Measurements from ENCODE around the gene ADAM15. TPM values are rescaled to one million over a fixed set of nuclear protein-coding genes. Genes with fewer than 3 reads are reported as not detected.

The ADAM15 gene
- total RNA-seq, 1 experiment from 2014 or later: 36.3 TPM

DNA sequence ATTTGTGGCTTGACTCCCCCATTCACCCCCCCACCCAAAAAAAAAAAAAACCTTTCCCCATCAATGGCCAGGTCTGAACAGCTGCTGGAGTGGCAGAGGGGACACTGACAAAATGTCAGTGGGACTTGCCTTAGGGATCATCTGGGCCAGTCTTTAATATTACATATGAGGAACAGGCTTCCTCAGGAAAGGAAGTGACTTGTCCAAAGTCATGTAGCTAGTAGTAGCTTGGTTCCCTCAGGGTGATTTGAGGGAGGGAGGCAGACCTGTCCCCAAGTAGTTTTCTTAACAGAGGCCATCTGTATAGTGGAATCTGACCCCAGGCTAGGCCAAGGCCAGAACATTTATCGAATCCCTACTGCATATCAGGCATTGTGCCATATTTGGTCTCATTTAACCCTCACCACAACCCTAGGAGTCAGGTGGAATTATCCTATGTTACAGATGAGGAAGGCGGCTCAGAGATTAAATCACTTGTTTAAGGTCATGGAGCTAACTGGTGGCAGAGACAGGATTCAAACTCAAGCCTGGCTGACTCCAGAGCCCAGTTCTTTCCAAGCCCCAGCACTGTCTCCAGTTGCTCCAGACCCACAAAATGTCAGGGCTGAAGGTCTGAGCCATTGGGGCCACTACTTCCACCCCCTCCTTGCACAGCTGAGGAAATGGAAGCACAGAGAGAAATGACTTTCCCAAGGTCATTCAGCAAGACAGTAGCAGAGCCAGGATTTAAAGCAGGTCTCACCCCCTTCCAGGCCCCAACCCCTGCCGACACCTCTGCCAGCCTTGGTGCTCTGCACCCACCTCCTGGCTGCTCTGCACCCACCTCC is 38.1 kb upstream of the ADAM15 start:
- H3K4me3 ChIP-seq (ENCODE audit: low read depth, low read length, poor library complexity, severe bottlenecking): no peak overlapping the region
- POLR2A ChIA-PET (ENCODE audit: low non-redundant PET): no interaction called here
- CTCF ChIA-PET: interaction anchor here (0.6 kb wide), 3 partner anchors 85 to 466 kb away, joined by 6 to 10 read pairs (median 6); no protein-coding TSS in a partner anchor
- H3K4me1 ChIP-seq (ENCODE audit: insufficient read depth, low read length, poor library complexity, severe bottlenecking): peaks cover 18% of the 10 kb centered on the region
- no peak for DNase-seq (ENCODE audit: low spot score)
- no peaks in the 10 kb centered on the region for H3K27me3 ChIP-seq (replicated peaks; ENCODE audit: insufficient read depth, low read depth, low read length, poor library complexity)
- intact Hi-C loops (cut with micrococcal nuclease; ENCODE audit: unreplicated experiment): no loop called here
- no peaks in the 10 kb centered on the region for H3K9me3 ChIP-seq (ENCODE audit: low read depth, low read length, poor library complexity, severe bottlenecking)
- TF ChIP-seq EZH2 (IDR thresholded peaks at IDR 0.05; ENCODE audit: borderline replicate concordance, low read depth, low read length, poor library complexity, severe bottlenecking) (no peak), CTCF (conservative IDR thresholded peaks at IDR 0.05; ENCODE audit: low read depth, low read length) (no peak)
- no TSS peak for BruUV-seq (replicated peaks)
- H3K27ac ChIP-seq (ENCODE audit: low read depth, low read length, poor library complexity, severe bottlenecking): peak overlapping the region; percentile 42
- peaks cover 16% of the 10 kb centered on the region for H3K36me3 ChIP-seq (ENCODE audit: insufficient read depth, low read length, poor library complexity, severe bottlenecking)

DNA sequence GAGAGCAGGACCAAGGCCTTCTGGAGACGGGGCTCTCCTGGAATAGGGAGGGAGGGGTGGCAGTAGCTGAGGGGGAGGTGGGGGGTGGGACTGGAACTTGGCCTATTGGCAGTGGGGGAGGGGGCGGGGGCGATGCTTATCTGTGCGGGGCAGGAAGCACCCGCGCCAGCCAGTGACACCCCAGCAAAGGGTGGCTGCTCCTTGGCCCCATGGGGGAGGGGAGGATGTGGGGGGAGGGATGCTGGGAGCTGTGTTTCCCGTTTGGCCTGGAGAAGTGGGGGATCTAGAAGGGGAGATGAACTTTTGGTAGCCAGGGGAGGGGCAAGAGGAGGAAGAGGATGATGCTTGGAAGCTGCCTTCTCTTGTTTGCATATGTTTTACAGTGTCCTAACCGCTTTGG is 37.5 kb upstream of the ADAM15 start:
- POLR2A ChIA-PET (ENCODE audit: low non-redundant PET): no interaction called here
- CTCF ChIA-PET: no interaction called here
- Histone ChIP-seq H3K27me3 (replicated peaks; ENCODE audit: insufficient read depth, low read depth, low read length, poor library complexity) (no peaks in the 10 kb centered on the region), H3K4me1 (ENCODE audit: insufficient read depth, low read length, poor library complexity, severe bottlenecking) (peaks cover 19% of the 10 kb centered on the region), H3K27ac (ENCODE audit: low read depth, low read length, poor library complexity, severe bottlenecking) (no peak overlapping the region), H3K9me3 (ENCODE audit: low read depth, low read length, poor library complexity, severe bottlenecking) (no peaks in the 10 kb centered on the region), H3K36me3 (ENCODE audit: insufficient read depth, low read length, poor library complexity, severe bottlenecking) (peaks cover 16% of the 10 kb centered on the region), H3K4me3 (ENCODE audit: low read depth, low read length, poor library complexity, severe bottlenecking) (no peak overlapping the region)
- no TSS peak for BruUV-seq (replicated peaks)
- no peak for DNase-seq (ENCODE audit: low spot score)
- intact Hi-C loops (cut with micrococcal nuclease; ENCODE audit: unreplicated experiment): no loop called here
- no peak for TF ChIP-seq EZH2 (IDR thresholded peaks at IDR 0.05; ENCODE audit: borderline replicate concordance, low read depth, low read length, poor library complexity, severe bottlenecking)
- TF ChIP-seq CTCF (conservative IDR thresholded peaks at IDR 0.05; ENCODE audit: low read depth, low read length): no peak

DNA sequence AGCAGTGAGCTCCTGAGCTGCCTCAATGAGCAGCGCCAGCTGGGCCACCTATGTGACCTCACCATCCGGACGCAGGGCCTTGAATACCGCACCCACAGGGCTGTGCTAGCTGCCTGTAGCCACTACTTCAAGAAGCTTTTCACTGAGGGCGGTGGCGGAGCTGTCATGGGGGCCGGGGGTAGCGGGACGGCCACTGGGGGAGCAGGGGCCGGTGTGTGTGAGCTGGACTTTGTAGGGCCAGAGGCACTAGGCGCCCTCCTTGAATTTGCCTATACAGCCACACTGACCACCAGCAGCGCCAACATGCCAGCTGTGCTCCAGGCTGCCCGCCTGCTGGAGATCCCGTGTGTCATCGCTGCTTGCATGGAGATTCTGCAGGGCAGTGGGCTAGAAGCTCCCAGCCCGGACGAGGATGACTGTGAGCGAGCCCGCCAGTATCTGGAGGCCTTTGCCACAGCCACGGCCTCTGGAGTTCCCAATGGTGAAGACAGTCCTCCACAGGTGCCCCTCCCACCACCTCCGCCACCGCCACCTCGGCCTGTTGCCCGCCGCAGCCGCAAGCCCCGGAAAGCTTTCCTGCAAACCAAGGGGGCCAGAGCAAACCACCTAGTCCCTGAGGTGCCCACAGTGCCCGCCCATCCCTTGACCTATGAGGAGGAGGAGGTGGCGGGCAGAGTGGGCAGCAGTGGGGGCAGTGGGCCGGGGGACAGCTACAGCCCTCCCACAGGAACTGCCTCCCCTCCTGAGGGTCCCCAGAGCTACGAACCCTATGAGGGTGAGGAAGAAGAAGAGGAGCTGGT is 36.2 kb upstream of the ADAM15 start:
- Histone ChIP-seq H3K4me3 (ENCODE audit: low read depth, low read length, poor library complexity, severe bottlenecking) (no peak overlapping the region), H3K9me3 (ENCODE audit: low read depth, low read length, poor library complexity, severe bottlenecking) (no peaks in the 10 kb centered on the region), H3K27ac (ENCODE audit: low read depth, low read length, poor library complexity, severe bottlenecking) (no peak overlapping the region), H3K36me3 (ENCODE audit: insufficient read depth, low read length, poor library complexity, severe bottlenecking) (peaks cover 16% of the 10 kb centered on the region), H3K4me1 (ENCODE audit: insufficient read depth, low read length, poor library complexity, severe bottlenecking) (peaks cover 19% of the 10 kb centered on the region), H3K27me3 (replicated peaks; ENCODE audit: insufficient read depth, low read depth, low read length, poor library complexity) (no peaks in the 10 kb centered on the region)
- TF ChIP-seq EZH2 (IDR thresholded peaks at IDR 0.05; ENCODE audit: borderline replicate concordance, low read depth, low read length, poor library complexity, severe bottlenecking): no peak
- POLR2A ChIA-PET (ENCODE audit: low non-redundant PET): interaction anchor here (0.5 kb wide), 1 partner anchor 71 kb away, joined by 4 read pairs; no protein-coding TSS in a partner anchor
- CTCF ChIA-PET: interaction anchor here (0.6 kb wide), 1 partner anchor 14 kb away, joined by 7 read pairs; no protein-coding TSS in a partner anchor
- intact Hi-C loops (cut with micrococcal nuclease; ENCODE audit: unreplicated experiment): no loop called here
- DNase-seq (ENCODE audit: low spot score): no peak
- BruUV-seq (replicated peaks): no TSS peak
